Measurements from ENCODE around the gene TDRD10.

The TDRD10 gene

GRCh38 chr1:154578058-154578418 lies 76.0 kb downstream of the TDRD10 start:
- no peak for DNase-seq

GRCh38 chr1:154579374-154579773 lies 77.4 kb downstream of the TDRD10 start:
- no peak for DNase-seq

- no peak for DNase-seq
Measured at GRCh38 chr1:154581766-154582165, 79.7 kb downstream of the TDRD10 start.

GRCh38 chr1:154582885-154583284 lies 80.9 kb downstream of the TDRD10 start:
- DNase-seq: no peak

GRCh38 chr1:154583773-154584172 lies 81.8 kb downstream of the TDRD10 start:
- DNase-seq: no peak

GRCh38 chr1:154584267-154584994 lies 82.4 kb downstream of the TDRD10 start:
- no peak for DNase-seq

GRCh38 chr1:154586231-154586630 lies 84.2 kb downstream of the TDRD10 start:
- DNase-seq: no peak

- no peak for DNase-seq
Measured at GRCh38 chr1:154586641-154587040, 84.6 kb downstream of the TDRD10 start.

GRCh38 chr1:154589780-154590179 lies 87.8 kb downstream of the TDRD10 start:
- DNase-seq: no peak

GRCh38 chr1:154590756-154591155 lies 88.7 kb downstream of the TDRD10 start:
- no peak for DNase-seq

GRCh38 chr1:154591206-154591605 lies 89.2 kb downstream of the TDRD10 start:
- no peak for DNase-seq

GRCh38 chr1:154593390-154593789 lies 91.4 kb downstream of the TDRD10 start:
- no peak for DNase-seq

- no peak for DNase-seq
Measured at GRCh38 chr1:154594811-154595210, 92.8 kb downstream of the TDRD10 start.

- no peak for DNase-seq
Measured at GRCh38 chr1:154595621-154596020, 93.6 kb downstream of the TDRD10 start.
